SK-N-SH treated with all-trans-retinoic acid at 6 μM for 48 hours (cell line): ENCODE data around the gene SHISA8.

Experiments used
- ATAC-seq: fragments of 200-7000 bp; cut with Tn5 transposase; 3 replicates; pipeline ENCODE4 v1.9.1; 2020; ENCODE audit warnings: mild to moderate bottlenecking, moderate library complexity
- ARNTL ChIP-seq: fragments of 450-650 bp; formaldehyde crosslinking; IDR thresholded peaks from 2 replicates; pipeline ENCODE4 v1.5.0; 2020; ENCODE audit warnings: low read depth, mild to moderate bottlenecking, moderate library complexity, borderline replicate concordance
- BACH2 ChIP-seq: fragments of 250-450 bp; sonication (Bioruptor Pico); IDR thresholded peaks from 2 replicates; pipeline ENCODE4 v1.9.0; 2021; ENCODE audit warnings: mild to moderate bottlenecking, borderline replicate concordance
- CSDC2 ChIP-seq: fragments of 250-450 bp; sonication (Bioruptor Pico); IDR thresholded peaks from 2 replicates; pipeline ENCODE4 v1.5.0; 2020; ENCODE audit warnings: mild to moderate bottlenecking, moderate library complexity
- ESRRG ChIP-seq: fragments of 250-450 bp; sonication (Bioruptor Pico); IDR thresholded peaks from 2 replicates; pipeline ENCODE4 v1.6.1; 2021; ENCODE audit warnings: mild to moderate bottlenecking
- GLIS3 ChIP-seq: fragments of 250-450 bp; sonication (Bioruptor Pico); IDR thresholded peaks from 2 replicates; pipeline ENCODE4 v1.5.0; 2020; ENCODE audit warnings: mild to moderate bottlenecking, moderate library complexity
- ISL1 ChIP-seq: fragments of 250-450 bp; sonication (Bioruptor Pico); IDR thresholded peaks from 2 replicates; pipeline ENCODE4 v2.1.2; 2022; ENCODE audit warnings: mild to moderate bottlenecking, moderate library complexity
- OSR1 ChIP-seq: fragments of 250-450 bp; sonication (Bioruptor Pico); IDR thresholded peaks from 2 replicates; pipeline ENCODE4 v1.8.0; 2022; ENCODE audit warnings: moderate library complexity, mild to moderate bottlenecking, inconsistent platforms
- PPARA ChIP-seq: fragments of 250-450 bp; sonication (Bioruptor Pico); IDR thresholded peaks from 2 replicates; pipeline ENCODE4 v1.5.0; 2020; ENCODE audit warnings: mild to moderate bottlenecking, borderline replicate concordance
- RARB ChIP-seq: fragments of 250-450 bp; sonication (Bioruptor Pico); IDR thresholded peaks from 2 replicates; pipeline ENCODE4 v1.8.0; 2021; ENCODE audit warnings: mild to moderate bottlenecking, moderate library complexity
- TOX ChIP-seq: fragments of 250-450 bp; sonication (Bioruptor Pico); IDR thresholded peaks from 2 replicates; pipeline ENCODE4 v1.8.0; 2021; ENCODE audit warnings: mild to moderate bottlenecking, moderate library complexity, borderline replicate concordance
- ZC3H10 ChIP-seq: fragments of 250-450 bp; sonication (Bioruptor Pico); IDR thresholded peaks from 2 replicates; pipeline ENCODE4 v1.5.1; 2021; ENCODE audit warnings: mild to moderate bottlenecking, moderate library complexity
- ZFP3 ChIP-seq: fragments of 250-450 bp; sonication (Bioruptor Pico); IDR thresholded peaks from 2 replicates; pipeline ENCODE4 v1.5.0; 2020; ENCODE audit warnings: mild to moderate bottlenecking, moderate library complexity
- ZNF565 ChIP-seq: fragments of 450-650 bp; formaldehyde crosslinking; conservative IDR thresholded peaks from 2 replicates; pipeline ENCODE4 v1.5.0; 2020; ENCODE audit warnings: low read depth, mild to moderate bottlenecking, moderate library complexity
- ZNF70 ChIP-seq: fragments of 450-650 bp; formaldehyde crosslinking; IDR thresholded peaks from 2 replicates; pipeline ENCODE4 v1.5.0; 2020; ENCODE audit warnings: mild to moderate bottlenecking, moderate library complexity
- ZNF8 ChIP-seq: fragments of 450-650 bp; formaldehyde crosslinking; IDR thresholded peaks from 2 replicates; pipeline ENCODE4 v1.5.0; 2020; ENCODE audit warnings: mild to moderate bottlenecking, moderate library complexity
- TF ChIP-seq, protein P1 (sequence below): fragments of 250-450 bp; sonication (Bioruptor Pico); IDR thresholded peaks from 2 replicates; pipeline ENCODE4 v1.8.0; 2020; ENCODE audit warnings: mild to moderate bottlenecking, moderate library complexity, borderline replicate concordance
- TF ChIP-seq, protein P2 (sequence below): fragments of 250-450 bp; sonication (Bioruptor Pico); IDR thresholded peaks from 2 replicates; pipeline ENCODE4 v1.8.0; 2021; ENCODE audit warnings: low read depth, mild to moderate bottlenecking, moderate library complexity, borderline replicate concordance
- TF ChIP-seq, protein P3 (sequence below): fragments of 250-450 bp; sonication (Bioruptor Pico); IDR thresholded peaks from 2 replicates; pipeline ENCODE4 v1.5.0; 2020; ENCODE audit warnings: mild to moderate bottlenecking, moderate library complexity
- TF ChIP-seq, protein P4 (sequence below): fragments of 250-450 bp; sonication (Bioruptor Pico); IDR thresholded peaks from 2 replicates; pipeline ENCODE4 v1.5.1; 2021; ENCODE audit warnings: mild to moderate bottlenecking, moderate library complexity

SHISA8 gene

DNA sequence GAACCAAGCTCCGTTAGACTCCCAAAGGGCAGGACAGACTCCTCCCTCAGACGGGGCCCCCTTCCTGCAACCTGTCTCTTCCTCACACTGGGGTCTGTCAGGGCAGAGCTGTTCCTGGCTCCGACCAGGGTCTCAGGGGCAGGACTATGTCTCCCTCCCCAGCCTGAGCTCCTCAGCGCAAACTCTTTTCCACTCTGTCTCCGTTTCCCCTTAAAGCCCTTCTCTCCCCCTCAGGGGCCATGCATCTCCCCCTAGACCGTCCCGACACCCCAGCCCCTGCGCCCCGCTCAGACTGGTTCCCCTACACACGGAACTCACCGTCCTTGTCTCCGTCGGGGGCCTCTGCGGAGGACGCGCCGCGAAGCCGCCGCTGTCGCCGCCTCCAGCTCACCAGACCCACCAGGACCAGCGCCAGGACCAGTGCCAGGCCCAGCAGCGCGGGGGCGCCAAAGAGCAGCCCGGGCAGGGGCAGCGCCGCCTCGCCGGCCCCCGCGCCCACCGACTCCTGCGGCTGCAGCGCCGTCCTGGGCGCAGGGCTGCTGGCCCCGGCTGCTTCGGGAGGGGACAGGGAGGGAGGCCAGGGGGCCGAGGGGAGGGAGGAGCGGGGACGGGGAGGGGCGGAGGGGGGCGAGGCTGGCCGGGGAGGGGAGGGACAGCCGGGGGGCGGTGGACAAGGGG lies 11.0 kb upstream of the SHISA8 start:
- TF ChIP-seq GLIS3 (CRISPR knock-in tag) (no peak), OSR1 (CRISPR knock-in tag) (no peak), BACH2 (CRISPR knock-in tag) (no peak), ZNF70 (CRISPR knock-in tag) (no peak), ESRRG (CRISPR knock-in tag) (no peak), CSDC2 (CRISPR knock-in tag) (no peak), PPARA (no peak), ZNF565 (CRISPR knock-in tag) (no peak), ZFP3 (no peak), ZC3H10 (CRISPR knock-in tag) (no peak)
- TF ChIP-seq, protein P1, sequence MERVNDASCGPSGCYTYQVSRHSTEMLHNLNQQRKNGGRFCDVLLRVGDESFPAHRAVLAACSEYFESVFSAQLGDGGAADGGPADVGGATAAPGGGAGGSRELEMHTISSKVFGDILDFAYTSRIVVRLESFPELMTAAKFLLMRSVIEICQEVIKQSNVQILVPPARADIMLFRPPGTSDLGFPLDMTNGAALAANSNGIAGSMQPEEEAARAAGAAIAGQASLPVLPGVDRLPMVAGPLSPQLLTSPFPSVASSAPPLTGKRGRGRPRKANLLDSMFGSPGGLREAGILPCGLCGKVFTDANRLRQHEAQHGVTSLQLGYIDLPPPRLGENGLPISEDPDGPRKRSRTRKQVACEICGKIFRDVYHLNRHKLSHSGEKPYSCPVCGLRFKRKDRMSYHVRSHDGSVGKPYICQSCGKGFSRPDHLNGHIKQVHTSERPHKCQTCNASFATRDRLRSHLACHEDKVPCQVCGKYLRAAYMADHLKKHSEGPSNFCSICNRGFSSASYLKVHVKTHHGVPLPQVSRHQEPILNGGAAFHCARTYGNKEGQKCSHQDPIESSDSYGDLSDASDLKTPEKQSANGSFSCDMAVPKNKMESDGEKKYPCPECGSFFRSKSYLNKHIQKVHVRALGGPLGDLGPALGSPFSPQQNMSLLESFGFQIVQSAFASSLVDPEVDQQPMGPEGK (CRISPR knock-in tag) = no peak
- TF ChIP-seq, protein P2, sequence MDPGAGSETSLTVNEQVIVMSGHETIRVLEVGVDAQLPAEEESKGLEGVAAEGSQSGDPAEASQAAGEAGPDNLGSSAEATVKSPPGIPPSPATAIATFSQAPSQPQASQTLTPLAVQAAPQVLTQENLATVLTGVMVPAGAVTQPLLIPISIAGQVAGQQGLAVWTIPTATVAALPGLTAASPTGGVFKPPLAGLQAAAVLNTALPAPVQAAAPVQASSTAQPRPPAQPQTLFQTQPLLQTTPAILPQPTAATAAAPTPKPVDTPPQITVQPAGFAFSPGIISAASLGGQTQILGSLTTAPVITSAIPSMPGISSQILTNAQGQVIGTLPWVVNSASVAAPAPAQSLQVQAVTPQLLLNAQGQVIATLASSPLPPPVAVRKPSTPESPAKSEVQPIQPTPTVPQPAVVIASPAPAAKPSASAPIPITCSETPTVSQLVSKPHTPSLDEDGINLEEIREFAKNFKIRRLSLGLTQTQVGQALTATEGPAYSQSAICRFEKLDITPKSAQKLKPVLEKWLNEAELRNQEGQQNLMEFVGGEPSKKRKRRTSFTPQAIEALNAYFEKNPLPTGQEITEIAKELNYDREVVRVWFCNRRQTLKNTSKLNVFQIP = no peak
- ATAC-seq = peak; percentile 62

DNA sequence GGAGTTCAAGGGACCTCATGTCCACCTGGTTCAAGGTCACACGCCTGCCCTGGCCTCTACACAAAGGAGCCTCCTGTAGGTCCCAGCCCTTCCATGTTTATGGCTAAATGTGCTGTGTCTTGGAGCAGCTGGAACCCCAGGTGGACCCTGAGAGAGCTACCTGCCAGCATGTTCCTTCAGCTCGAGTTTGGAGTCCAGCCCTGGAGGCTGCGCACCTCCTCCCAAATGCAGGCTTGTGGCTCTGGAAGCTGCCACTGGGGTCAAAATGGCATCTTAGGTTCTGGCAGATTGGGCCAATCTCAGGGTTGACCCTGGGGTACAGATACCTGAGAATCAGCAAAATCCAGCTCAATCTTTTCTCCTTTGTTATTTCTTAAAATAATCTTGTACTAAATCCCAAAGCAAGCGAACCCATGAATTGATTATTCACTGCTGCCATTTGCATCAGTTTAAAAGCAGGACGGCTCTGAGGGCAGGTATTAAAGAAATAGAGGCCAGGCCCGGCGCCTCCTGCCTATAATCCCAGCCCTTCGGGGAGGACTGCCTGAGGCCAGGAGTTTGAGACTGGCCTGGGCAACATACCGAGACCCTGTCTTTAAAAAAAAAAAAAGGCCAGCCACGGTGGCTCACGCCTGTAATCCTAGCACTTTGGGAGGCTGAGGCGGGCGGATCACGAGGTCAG lies 8.9 kb upstream of the SHISA8 start:
- no peak for ATAC-seq
- TF ChIP-seq ISL1 (CRISPR knock-in tag) = no peak
- TF ChIP-seq CSDC2 (CRISPR knock-in tag) = no peak
- TF ChIP-seq OSR1 (CRISPR knock-in tag) = no peak
- no peak for TF ChIP-seq ZNF8 (CRISPR knock-in tag)
- TF ChIP-seq BACH2 (CRISPR knock-in tag) = no peak
- TF ChIP-seq GLIS3 (CRISPR knock-in tag) = no peak
- no peak for TF ChIP-seq TOX (CRISPR knock-in tag)
- no peak for TF ChIP-seq ZFP3
- TF ChIP-seq ZC3H10 (CRISPR knock-in tag) = no peak
- no peak for TF ChIP-seq RARB (CRISPR knock-in tag)
- TF ChIP-seq ZNF565 (CRISPR knock-in tag) = no peak
- TF ChIP-seq PPARA = no peak

DNA sequence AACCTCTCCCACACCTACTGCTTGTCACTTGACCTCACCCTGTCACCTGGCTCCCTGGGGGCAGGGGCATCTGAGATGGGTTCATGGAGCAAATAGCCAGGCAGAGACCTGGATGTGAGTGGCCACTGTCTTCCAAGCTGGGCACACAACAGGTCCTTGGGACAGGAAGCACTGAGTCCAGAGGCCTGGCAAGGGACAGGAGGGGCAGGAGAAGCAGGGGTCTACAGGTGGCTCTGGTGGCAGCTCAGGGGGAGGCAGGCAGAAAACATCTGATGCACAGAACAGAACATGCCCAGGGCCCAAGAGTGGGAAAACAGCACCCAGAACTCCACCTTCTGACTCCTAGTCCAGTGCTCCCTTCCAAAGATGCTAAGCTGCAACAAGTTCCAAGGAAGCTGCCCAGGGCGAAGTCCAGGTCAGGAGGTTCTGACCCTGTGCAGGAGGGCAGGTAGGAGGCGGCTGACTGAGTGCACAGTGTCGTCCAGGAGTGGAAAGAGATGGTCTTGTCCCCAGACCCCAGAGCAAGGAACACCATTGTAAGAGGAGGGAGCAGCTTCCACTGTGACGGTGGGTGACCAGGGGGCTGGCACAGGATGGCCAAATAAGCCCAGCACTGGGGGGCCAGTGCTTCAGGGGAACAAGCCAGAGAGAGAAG lies 8.2 kb upstream of the SHISA8 start:
- ATAC-seq = no peak

DNA sequence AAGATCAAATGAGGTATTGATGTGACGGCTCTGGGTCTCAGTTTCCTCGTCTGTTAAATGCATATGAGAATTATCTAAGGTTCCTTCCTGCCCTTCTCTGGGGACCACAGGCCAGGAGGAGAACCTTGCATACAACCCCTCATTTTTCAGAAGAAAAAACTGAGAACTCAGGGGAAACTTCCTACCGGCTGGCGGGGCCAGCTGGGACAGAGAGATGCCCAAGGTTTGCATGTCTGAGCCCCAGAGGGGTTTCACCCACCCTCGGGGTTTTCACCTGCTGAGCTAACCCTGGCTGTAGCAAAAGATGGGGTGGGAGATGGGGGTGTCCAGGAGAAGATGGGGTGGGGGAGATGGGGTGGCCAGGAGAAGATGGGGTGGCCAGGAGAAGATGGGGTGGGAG lies 7.5 kb upstream of the SHISA8 start:
- ATAC-seq = no peak
- TF ChIP-seq ESRRG (CRISPR knock-in tag) (no peak), ZNF565 (CRISPR knock-in tag) (no peak), OSR1 (CRISPR knock-in tag) (no peak), ZNF8 (CRISPR knock-in tag) (no peak), ARNTL (CRISPR knock-in tag) (no peak), TOX (CRISPR knock-in tag) (no peak), RARB (CRISPR knock-in tag) (no peak), ISL1 (CRISPR knock-in tag) (no peak), ZNF70 (CRISPR knock-in tag) (no peak), ZFP3 (no peak)
- TF ChIP-seq, protein P3, sequence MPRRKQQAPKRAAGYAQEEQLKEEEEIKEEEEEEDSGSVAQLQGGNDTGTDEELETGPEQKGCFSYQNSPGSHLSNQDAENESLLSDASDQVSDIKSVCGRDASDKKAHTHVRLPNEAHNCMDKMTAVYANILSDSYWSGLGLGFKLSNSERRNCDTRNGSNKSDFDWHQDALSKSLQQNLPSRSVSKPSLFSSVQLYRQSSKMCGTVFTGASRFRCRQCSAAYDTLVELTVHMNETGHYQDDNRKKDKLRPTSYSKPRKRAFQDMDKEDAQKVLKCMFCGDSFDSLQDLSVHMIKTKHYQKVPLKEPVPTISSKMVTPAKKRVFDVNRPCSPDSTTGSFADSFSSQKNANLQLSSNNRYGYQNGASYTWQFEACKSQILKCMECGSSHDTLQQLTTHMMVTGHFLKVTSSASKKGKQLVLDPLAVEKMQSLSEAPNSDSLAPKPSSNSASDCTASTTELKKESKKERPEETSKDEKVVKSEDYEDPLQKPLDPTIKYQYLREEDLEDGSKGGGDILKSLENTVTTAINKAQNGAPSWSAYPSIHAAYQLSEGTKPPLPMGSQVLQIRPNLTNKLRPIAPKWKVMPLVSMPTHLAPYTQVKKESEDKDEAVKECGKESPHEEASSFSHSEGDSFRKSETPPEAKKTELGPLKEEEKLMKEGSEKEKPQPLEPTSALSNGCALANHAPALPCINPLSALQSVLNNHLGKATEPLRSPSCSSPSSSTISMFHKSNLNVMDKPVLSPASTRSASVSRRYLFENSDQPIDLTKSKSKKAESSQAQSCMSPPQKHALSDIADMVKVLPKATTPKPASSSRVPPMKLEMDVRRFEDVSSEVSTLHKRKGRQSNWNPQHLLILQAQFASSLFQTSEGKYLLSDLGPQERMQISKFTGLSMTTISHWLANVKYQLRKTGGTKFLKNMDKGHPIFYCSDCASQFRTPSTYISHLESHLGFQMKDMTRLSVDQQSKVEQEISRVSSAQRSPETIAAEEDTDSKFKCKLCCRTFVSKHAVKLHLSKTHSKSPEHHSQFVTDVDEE (CRISPR knock-in tag) = no peak
- TF ChIP-seq, protein P4, sequence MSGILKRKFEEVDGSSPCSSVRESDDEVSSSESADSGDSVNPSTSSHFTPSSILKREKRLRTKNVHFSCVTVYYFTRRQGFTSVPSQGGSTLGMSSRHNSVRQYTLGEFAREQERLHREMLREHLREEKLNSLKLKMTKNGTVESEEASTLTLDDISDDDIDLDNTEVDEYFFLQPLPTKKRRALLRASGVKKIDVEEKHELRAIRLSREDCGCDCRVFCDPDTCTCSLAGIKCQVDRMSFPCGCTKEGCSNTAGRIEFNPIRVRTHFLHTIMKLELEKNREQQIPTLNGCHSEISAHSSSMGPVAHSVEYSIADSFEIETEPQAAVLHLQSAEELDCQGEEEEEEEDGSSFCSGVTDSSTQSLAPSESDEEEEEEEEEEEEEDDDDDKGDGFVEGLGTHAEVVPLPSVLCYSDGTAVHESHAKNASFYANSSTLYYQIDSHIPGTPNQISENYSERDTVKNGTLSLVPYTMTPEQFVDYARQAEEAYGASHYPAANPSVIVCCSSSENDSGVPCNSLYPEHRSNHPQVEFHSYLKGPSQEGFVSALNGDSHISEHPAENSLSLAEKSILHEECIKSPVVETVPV = no peak
- TF ChIP-seq, protein P2 = no peak
- TF ChIP-seq, protein P1 (CRISPR knock-in tag) = no peak

More for the DNA sequence above, 8.2 kb upstream of the SHISA8 start:
- TF ChIP-seq CSDC2 (CRISPR knock-in tag) (no peak), ZNF70 (CRISPR knock-in tag) (no peak), TOX (CRISPR knock-in tag) (no peak)
